GM18867 (cell line): ENCODE measurements around the gene OPTN.

Source experiments
- ATAC-seq: cut with Tn5 transposase; IDR thresholded peaks from one replicate; pipeline ENCODE4 v1.9.1; 2021; ENCODE audit warnings: mild to moderate bottlenecking, moderate library complexity; ENCODE audit not compliant: unreplicated experiment

The OPTN gene

GRCh38 chr10:13180788-13181187 is 80.8 kb downstream of the OPTN start:
- ATAC-seq, result no peak

GRCh38 chr10:13182424-13182823 is 82.5 kb downstream of the OPTN start:
- ATAC-seq, result no peak

- peak; percentile 63 for ATAC-seq
Observed at GRCh38 chr10:13183625-13184024, 83.7 kb downstream of the OPTN start.

- no peak for ATAC-seq
Observed at GRCh38 chr10:13184276-13184675, 84.3 kb downstream of the OPTN start.

GRCh38 chr10:13184730-13185514 is 85.0 kb downstream of the OPTN start:
- ATAC-seq, result no peak

GRCh38 chr10:13187135-13187534 is 87.2 kb downstream of the OPTN start:
- ATAC-seq, result no peak
